ENCODE results near the gene PDZD2. TPM values are rescaled to one million over a fixed set of nuclear protein-coding genes. Genes with fewer than 3 reads are reported as not detected.
A peak's percentile ranks its signal among the peaks of the same experiment; 100 is the strongest.

PDZD2 gene
- polyA plus RNA-seq, 4 donors = 1.4 to 3.9 (median 3.7) TPM; not detected in 1

- H3K27me3 ChIP-seq (ENCODE audit: control insufficient read depth in 3 of 3, insufficient read depth in 3 of 3, low read length in 3 of 3) = peaks cover 0 to 2% (median 0%) of the 10 kb centered on the region in 3 donors
- FAIRE-seq (no peak), DNase-seq (no peak)
- WGBS, 3 donors = 9 to 60% (median 27%) methylated on average over 3 of the region's 3 CpGs
- H3K4me3 ChIP-seq (ENCODE audit: low read depth in 1 of 3, low read length in 3 of 3) = no peak overlapping the region
- H3K27ac ChIP-seq (ENCODE audit: low read depth in 1 of 3, low read length in 2 of 3) = no peak overlapping the region
- H3K36me3 ChIP-seq (ENCODE audit: control insufficient read depth in 3 of 3, insufficient read depth in 2 of 3, low read depth in 1 of 3, low read length in 3 of 3) = no peaks in the 10 kb centered on the region
- H3K4me1 ChIP-seq (ENCODE audit: control insufficient read depth in 3 of 3, insufficient read depth in 2 of 3, low read depth in 1 of 3, low read length in 2 of 3) = no peaks in the 10 kb centered on the region
- no peaks in the 10 kb centered on the region for H3K9me3 ChIP-seq (ENCODE audit: control insufficient read depth in 2 of 2, insufficient read depth in 1 of 2, low read depth in 1 of 2, low read length in 1 of 2)
These were observed 12.8 kb upstream of the PDZD2 start for GRCh38 chr5:31626156-31626555.

DNA sequence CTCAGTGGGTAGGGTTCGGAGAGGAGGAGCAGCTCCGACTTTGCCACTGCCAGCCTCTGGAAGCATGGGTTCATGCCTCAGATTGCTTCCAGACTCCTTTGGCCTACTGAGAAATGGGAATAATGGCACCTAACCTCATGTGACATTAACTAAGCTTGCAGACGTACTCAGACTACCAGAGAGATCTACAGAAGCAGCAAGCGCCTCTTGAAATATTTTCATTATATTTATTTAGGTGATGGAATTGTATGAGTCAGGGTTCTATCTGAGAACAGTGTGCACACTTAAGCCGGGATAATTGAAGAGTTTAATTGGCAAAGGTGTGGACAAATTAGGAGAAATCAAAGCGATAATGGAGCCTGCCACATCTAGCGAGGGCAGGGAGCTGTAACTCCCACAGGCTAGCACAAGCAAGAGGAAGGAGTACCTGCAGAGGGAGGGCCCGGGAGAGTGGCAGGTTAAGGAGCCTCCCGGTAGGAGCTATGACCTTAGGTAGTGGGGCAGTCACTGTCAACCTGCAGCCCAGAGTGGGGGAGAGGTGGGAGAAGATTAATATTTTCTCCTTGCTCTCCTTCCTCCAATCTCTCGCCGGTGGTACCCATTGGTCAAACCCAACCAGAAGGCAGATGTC is 12.2 kb upstream of the PDZD2 start:
- no peaks in the 10 kb centered on the region for H3K27me3 ChIP-seq (ENCODE audit: control insufficient read depth in 3 of 3, insufficient read depth in 3 of 3, low read length in 3 of 3)
- no peaks in the 10 kb centered on the region for H3K4me1 ChIP-seq (ENCODE audit: control insufficient read depth in 3 of 3, insufficient read depth in 2 of 3, low read depth in 1 of 3, low read length in 2 of 3)
- no peaks in the 10 kb centered on the region for H3K36me3 ChIP-seq (ENCODE audit: control insufficient read depth in 3 of 3, insufficient read depth in 2 of 3, low read depth in 1 of 3, low read length in 3 of 3)
- no peaks in the 10 kb centered on the region for H3K9me3 ChIP-seq (ENCODE audit: control insufficient read depth in 2 of 2, insufficient read depth in 1 of 2, low read depth in 1 of 2, low read length in 1 of 2)
- no peak overlapping the region for H3K4me3 ChIP-seq (ENCODE audit: low read depth in 1 of 3, low read length in 3 of 3)
- H3K27ac ChIP-seq (ENCODE audit: low read depth in 1 of 3, low read length in 2 of 3) = no peak overlapping the region
- WGBS, 3 donors = 37 to 76% (median 49%) methylated on average over 11 of the region's 11 CpGs
- no peak for FAIRE-seq
- no peak for DNase-seq

- FAIRE-seq (no peak), DNase-seq (no peak)
- no peaks in the 10 kb centered on the region for H3K27me3 ChIP-seq (ENCODE audit: control insufficient read depth in 3 of 3, insufficient read depth in 3 of 3, low read length in 3 of 3)
- no peaks in the 10 kb centered on the region for H3K4me1 ChIP-seq (ENCODE audit: control insufficient read depth in 3 of 3, insufficient read depth in 2 of 3, low read depth in 1 of 3, low read length in 2 of 3)
- H3K9me3 ChIP-seq (ENCODE audit: control insufficient read depth in 2 of 2, insufficient read depth in 1 of 2, low read depth in 1 of 2, low read length in 1 of 2) = no peaks in the 10 kb centered on the region
- no peak overlapping the region for H3K4me3 ChIP-seq (ENCODE audit: low read depth in 1 of 3, low read length in 3 of 3)
- H3K27ac ChIP-seq (ENCODE audit: low read depth in 1 of 3, low read length in 2 of 3) = no peak overlapping the region
- whole genome bisulfite sequencing, 3 donors = 70 to 74% (median 73%) methylated on average over 7 of the region's 7 CpGs
- H3K36me3 ChIP-seq (ENCODE audit: control insufficient read depth in 3 of 3, insufficient read depth in 2 of 3, low read depth in 1 of 3, low read length in 3 of 3) = no peaks in the 10 kb centered on the region
These were observed 8.0 kb upstream of the PDZD2 start for GRCh38 chr5:31630931-31631330.

DNA sequence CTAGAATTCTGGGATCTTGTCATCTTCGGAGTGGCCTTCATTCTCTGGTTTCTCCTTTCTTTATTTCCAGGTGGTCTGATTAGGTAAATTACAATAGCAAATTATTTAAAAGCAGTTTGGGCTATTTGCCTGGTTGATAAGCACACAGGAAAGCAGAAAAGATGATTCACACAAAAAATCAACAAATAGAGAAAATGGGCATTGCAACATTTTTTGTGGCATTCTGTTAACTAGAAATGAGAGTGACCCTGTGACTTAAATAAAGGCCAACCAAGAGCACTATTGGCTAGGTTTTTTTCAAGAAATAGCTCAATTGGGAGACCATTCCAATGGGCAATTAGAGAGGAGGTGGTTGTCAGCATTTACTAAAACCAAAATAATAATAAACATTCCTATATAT is 6.5 kb upstream of the PDZD2 start:
- Histone ChIP-seq H3K27ac (ENCODE audit: low read depth in 1 of 3, low read length in 2 of 3) (no peak overlapping the region), H3K9me3 (ENCODE audit: control insufficient read depth in 2 of 2, insufficient read depth in 1 of 2, low read depth in 1 of 2, low read length in 1 of 2) (no peaks in the 10 kb centered on the region), H3K36me3 (ENCODE audit: control insufficient read depth in 3 of 3, insufficient read depth in 2 of 3, low read depth in 1 of 3, low read length in 3 of 3) (no peaks in the 10 kb centered on the region), H3K4me3 (ENCODE audit: low read depth in 1 of 3, low read length in 3 of 3) (no peak overlapping the region), H3K4me1 (ENCODE audit: control insufficient read depth in 3 of 3, insufficient read depth in 2 of 3, low read depth in 1 of 3, low read length in 2 of 3) (no peaks in the 10 kb centered on the region), H3K27me3 (ENCODE audit: control insufficient read depth in 3 of 3, insufficient read depth in 3 of 3, low read length in 3 of 3) (no peaks in the 10 kb centered on the region)
- 75 to 88% (median 79%) methylated on average over 1 of the region's 1 CpG for WGBS, 3 donors
- no peak for DNase-seq
- FAIRE-seq = no peak

DNA sequence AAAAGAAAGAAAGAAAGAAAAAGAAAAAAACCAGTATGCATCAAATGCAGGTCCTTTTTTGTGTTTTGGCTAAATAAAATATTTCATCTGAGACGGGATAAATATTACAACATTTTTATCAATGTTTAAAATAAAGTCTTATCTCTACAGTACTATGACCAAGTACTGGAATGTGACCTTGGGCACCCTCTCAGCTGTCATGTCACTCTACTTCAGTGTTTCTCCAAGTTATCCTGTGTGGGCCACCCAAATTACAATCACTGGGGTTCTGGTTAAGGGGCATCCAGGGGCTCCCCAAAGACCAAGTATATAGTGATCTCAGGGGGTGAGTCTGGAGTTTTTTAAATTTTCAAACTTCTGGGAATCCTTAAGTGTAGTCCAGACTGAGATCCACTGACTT is 3.5 kb upstream of the PDZD2 start:
- FAIRE-seq = no peak

DNA sequence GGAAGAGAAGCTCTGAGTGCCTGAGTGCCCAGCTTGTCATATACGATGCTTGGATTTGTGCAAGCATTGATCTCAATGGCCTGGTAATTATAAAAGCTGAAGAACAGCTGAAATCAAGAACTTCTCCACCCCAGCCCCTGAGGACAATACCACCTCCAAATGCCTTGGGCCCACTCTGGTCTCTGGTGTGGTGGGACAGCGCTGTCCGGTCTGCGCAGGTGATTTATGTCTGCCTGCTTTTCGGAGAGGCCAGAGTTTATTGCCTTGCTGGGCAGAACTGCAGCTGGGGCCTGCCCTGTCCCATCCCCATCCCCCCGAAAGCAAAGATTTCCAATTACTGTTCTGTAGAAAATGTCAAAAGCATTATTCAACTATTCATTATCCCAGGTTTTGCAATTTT is 1.1 kb upstream of the PDZD2 start:
- H3K27ac ChIP-seq (ENCODE audit: low read depth in 1 of 3, low read length in 2 of 3) = no peak overlapping the region
- H3K36me3 ChIP-seq (ENCODE audit: control insufficient read depth in 3 of 3, insufficient read depth in 2 of 3, low read depth in 1 of 3, low read length in 3 of 3) = no peaks in the 10 kb centered on the region
- peaks cover 0 to 4% (median 0%) of the 10 kb centered on the region in 3 donors for H3K4me1 ChIP-seq (ENCODE audit: control insufficient read depth in 3 of 3, insufficient read depth in 2 of 3, low read depth in 1 of 3, low read length in 2 of 3)
- no peak for DNase-seq
- H3K9me3 ChIP-seq (ENCODE audit: control insufficient read depth in 2 of 2, insufficient read depth in 1 of 2, low read depth in 1 of 2, low read length in 1 of 2) = no peaks in the 10 kb centered on the region
- WGBS, 3 donors = 86 to 94% (median 88%) methylated on average over 6 of the region's 6 CpGs
- no peak overlapping the region for H3K4me3 ChIP-seq (ENCODE audit: low read depth in 1 of 3, low read length in 3 of 3)
- no peak for FAIRE-seq
- peaks cover 0 to 30% (median 6%) of the 10 kb centered on the region in 3 donors for H3K27me3 ChIP-seq (ENCODE audit: control insufficient read depth in 3 of 3, insufficient read depth in 3 of 3, low read length in 3 of 3)

More for the DNA sequence above, 3.5 kb upstream of the PDZD2 start:
- peaks cover 0 to 4% (median 0%) of the 10 kb centered on the region in 3 donors for H3K4me1 ChIP-seq (ENCODE audit: control insufficient read depth in 3 of 3, insufficient read depth in 2 of 3, low read depth in 1 of 3, low read length in 2 of 3)
- no peak overlapping the region for H3K27ac ChIP-seq (ENCODE audit: low read depth in 1 of 3, low read length in 2 of 3)
- DNase-seq = no peak
- H3K9me3 ChIP-seq (ENCODE audit: control insufficient read depth in 2 of 2, insufficient read depth in 1 of 2, low read depth in 1 of 2, low read length in 1 of 2) = no peaks in the 10 kb centered on the region
- WGBS, 3 donors = 18 to 69% (median 28%) methylated on average over 1 of the region's 1 CpG
- peaks cover 0 to 19% (median 2%) of the 10 kb centered on the region in 3 donors for H3K27me3 ChIP-seq (ENCODE audit: control insufficient read depth in 3 of 3, insufficient read depth in 3 of 3, low read length in 3 of 3)
- no peaks in the 10 kb centered on the region for H3K36me3 ChIP-seq (ENCODE audit: control insufficient read depth in 3 of 3, insufficient read depth in 2 of 3, low read depth in 1 of 3, low read length in 3 of 3)
- no peak overlapping the region for H3K4me3 ChIP-seq (ENCODE audit: low read depth in 1 of 3, low read length in 3 of 3)

GRCh38 chr5:31638345-31638744 is 586 bp upstream of the PDZD2 start:
- H3K36me3 ChIP-seq (ENCODE audit: control insufficient read depth in 3 of 3, insufficient read depth in 2 of 3, low read depth in 1 of 3, low read length in 3 of 3) = no peaks in the 10 kb centered on the region
- 23 to 26% (median 24%) methylated on average over 9 of the region's 9 CpGs for WGBS, 3 donors
- H3K9me3 ChIP-seq (ENCODE audit: control insufficient read depth in 2 of 2, insufficient read depth in 1 of 2, low read depth in 1 of 2, low read length in 1 of 2) = no peaks in the 10 kb centered on the region
- H3K4me1 ChIP-seq (ENCODE audit: control insufficient read depth in 3 of 3, insufficient read depth in 2 of 3, low read depth in 1 of 3, low read length in 2 of 3) = peaks cover 0 to 4% (median 0%) of the 10 kb centered on the region in 3 donors
- H3K27ac ChIP-seq (ENCODE audit: low read depth in 1 of 3, low read length in 2 of 3) = no peak overlapping the region
- H3K4me3 ChIP-seq (ENCODE audit: low read depth in 1 of 3, low read length in 3 of 3) = peak overlapping the region in 2 of 3 donors; percentile 41 to 59
- peaks cover 0 to 30% (median 6%) of the 10 kb centered on the region in 3 donors for H3K27me3 ChIP-seq (ENCODE audit: control insufficient read depth in 3 of 3, insufficient read depth in 3 of 3, low read length in 3 of 3)
- FAIRE-seq (no peak), DNase-seq (no peak)

DNA sequence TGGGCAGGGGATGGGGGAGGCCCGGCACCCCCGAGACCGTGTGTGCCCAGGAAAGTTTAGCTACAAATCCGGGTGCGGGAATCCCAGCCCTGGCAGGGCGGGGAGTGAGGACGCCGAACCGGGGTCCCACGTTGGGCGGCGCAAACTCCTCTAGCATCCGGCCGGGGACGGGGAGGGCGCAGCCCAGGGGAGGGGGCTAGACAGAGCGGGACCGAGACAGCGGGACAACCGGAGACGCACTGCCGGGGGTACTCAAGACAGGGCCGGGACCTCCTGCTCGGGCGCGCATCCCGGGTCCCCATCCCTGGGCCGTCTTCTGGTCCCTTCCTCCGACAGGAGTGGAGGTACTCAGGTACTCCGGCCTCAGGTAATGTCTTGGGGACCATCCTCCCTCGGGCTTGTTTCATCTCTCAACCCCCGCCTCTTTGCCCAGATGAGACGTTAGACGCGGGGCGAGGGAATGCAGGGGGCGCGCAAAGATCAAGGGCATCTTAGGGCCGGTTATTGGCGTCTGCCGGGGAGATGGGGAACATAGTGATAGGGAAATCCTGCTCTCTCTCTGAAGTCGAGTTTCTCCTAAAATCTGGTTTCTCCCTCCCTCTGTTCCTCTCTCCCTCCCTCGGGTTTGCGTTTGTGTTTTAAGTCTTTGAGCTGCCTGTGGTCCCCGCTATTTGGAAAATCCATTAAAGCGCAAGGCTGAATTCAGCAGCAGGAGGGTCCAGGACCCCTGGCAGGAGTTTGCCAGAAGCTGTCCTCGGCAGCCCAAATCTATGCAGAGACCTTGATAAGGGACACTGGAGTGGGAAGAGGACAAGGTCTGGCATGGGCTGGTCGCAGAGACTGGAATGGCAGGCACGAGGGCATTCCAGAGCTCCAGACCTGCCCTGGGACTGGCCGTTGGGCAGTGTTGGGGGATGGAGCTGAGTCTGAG is 815 bp downstream of the PDZD2 start:
- FAIRE-seq (no peak), DNase-seq (peak in 1 of 2 donors; percentile 10)
- H3K36me3 ChIP-seq (ENCODE audit: control insufficient read depth in 3 of 3, insufficient read depth in 2 of 3, low read depth in 1 of 3, low read length in 3 of 3) = no peaks in the 10 kb centered on the region
- peaks cover 0 to 30% (median 6%) of the 10 kb centered on the region in 3 donors for H3K27me3 ChIP-seq (ENCODE audit: control insufficient read depth in 3 of 3, insufficient read depth in 3 of 3, low read length in 3 of 3)
- peak overlapping the region in 2 of 3 donors; percentile 22 to 41 for H3K4me3 ChIP-seq (ENCODE audit: low read depth in 1 of 3, low read length in 3 of 3)
- WGBS, 3 donors = 10 to 14% (median 13%) methylated on average over 35 to 50 of the region's 50 CpGs
- H3K4me1 ChIP-seq (ENCODE audit: control insufficient read depth in 3 of 3, insufficient read depth in 2 of 3, low read depth in 1 of 3, low read length in 2 of 3) = peaks cover 0 to 4% (median 0%) of the 10 kb centered on the region in 3 donors
- H3K27ac ChIP-seq (ENCODE audit: low read depth in 1 of 3, low read length in 2 of 3) = no peak overlapping the region
- H3K9me3 ChIP-seq (ENCODE audit: control insufficient read depth in 2 of 2, insufficient read depth in 1 of 2, low read depth in 1 of 2, low read length in 1 of 2) = no peaks in the 10 kb centered on the region
